HCT116 (cell line): Measurements from ENCODE around the gene KLK6. TPM values are rescaled to one million over a fixed set of nuclear protein-coding genes. Genes with fewer than 3 reads are reported as not detected.

ENCODE experiments used
- ATAC-seq: fragments of 200-7000 bp; cut with Tn5 transposase; 2 replicates; pipeline ENCODE4 v1.9.1; 2020; ENCODE audit warnings: mild to moderate bottlenecking, moderate library complexity
- BruUV-seq: library from RNA; stranded (reverse); fragments of 400-500 nt; replicated peaks from 2 replicates; lab custom pipeline; 2021; lab: Mats Ljungman, UMichigan
- CTCF ChIA-PET: fragments of 300-600 bp; sonication (Branson Sonifier 250); formaldehyde crosslinking; loops from one replicate; lab custom pipeline; 2021; ENCODE audit warnings: antibody characterized with exemption; lab: Charles Lee
- POLR2A ChIA-PET: fragments of 300-600, 350-600 bp; sonication (Branson Sonifier 250); formaldehyde crosslinking; loops from one replicate; lab custom pipeline; 2021; ENCODE audit warnings: antibody characterized with exemption; lab: Charles Lee
- RAD21 ChIA-PET, 2 experiments: fragments of 300-600 bp; sonication (Branson Sonifier 250); formaldehyde crosslinking; loops; one replicate each; lab custom pipeline; 2023; ENCODE audit warnings: low total read pairs in 2 of 2; ENCODE audit not compliant: uncharacterized antibody in 2 of 2, unreplicated experiment in 2 of 2, low non-redundant PET in 1 of 2; lab: Charles Lee
- DNase-seq: peaks from one replicate; pipeline ENCODE4 v3.0.0-alpha.2; 2010; ENCODE audit warnings: low read depth, low spot score
- H2AFZ ChIP-seq: fragments of 200-600 bp; shearing (Covaris generic), sonication (generic); 2 replicates; pipeline ENCODE4 v1.6.1; 2017; ENCODE audit warnings: low read depth, mixed run types, mixed read lengths, antibody characterized with exemption, low read length; ENCODE audit not compliant: poor library complexity, severe bottlenecking
- H3K27ac ChIP-seq: 2 replicates; pipeline ENCODE4 v1.5.1; 2012; ENCODE audit warnings: low read depth, low read length
- H3K27me3 ChIP-seq: fragments of 200-600 bp; sonication (generic); 2 replicates; pipeline ENCODE4 v1.6.1; 2016; ENCODE audit warnings: mixed run types, low read length, mixed read lengths; ENCODE audit not compliant: insufficient read depth
- H3K36me3 ChIP-seq, 2 experiments: fragments of 200-500 bp in 1 of 2; fragments of 200-600 bp in 1 of 2; sonication (Bioruptor generic) in 1 of 2; sonication (generic) in 1 of 2; 2 replicates each; pipeline versions ENCODE4 v1.5.1 to v1.6.1; 2014 to 2016; ENCODE audit warnings: low read length in 2 of 2, inconsistent platforms in 1 of 2, mixed read lengths in 1 of 2, mixed run types in 1 of 2; ENCODE audit not compliant: insufficient read depth in 2 of 2, control insufficient read depth in 1 of 2
- H3K4me1 ChIP-seq, 2 experiments: fragments of 200-600 bp in 1 of 2; sonication (generic) in 1 of 2; 2 replicates each; pipeline versions ENCODE4 v1.5.1 to v1.6.1; 2012 to 2017; ENCODE audit warnings: low read length in 2 of 2, inconsistent platforms in 1 of 2, mild to moderate bottlenecking in 1 of 2, mixed read lengths in 1 of 2, mixed run types in 1 of 2, moderate library complexity in 1 of 2; ENCODE audit not compliant: insufficient read depth in 2 of 2, control insufficient read depth in 1 of 2
- H3K4me2 ChIP-seq: fragments of 200-600 bp; sonication (generic); 2 replicates; pipeline ENCODE4 v1.6.1; 2017; ENCODE audit warnings: mixed run types, low read length, mixed read lengths
- H3K4me3 ChIP-seq, 2 experiments: fragments of 200-600 bp in 1 of 2; sonication (generic) in 1 of 2; replicated peaks in 1 of 2; 2 replicates each; pipeline ENCODE4 v1.5.1; 2011 to 2016; ENCODE audit warnings: low read length in 2 of 2, control low read depth in 1 of 2, low read depth in 1 of 2, mild to moderate bottlenecking in 1 of 2, mixed read lengths in 1 of 2, mixed run types in 1 of 2
- H3K79me2 ChIP-seq: fragments of 200-600 bp; sonication (generic); 2 replicates; pipeline ENCODE4 v1.6.1; 2017; ENCODE audit warnings: mild to moderate bottlenecking, mixed run types, low read length, moderate library complexity, mixed read lengths; ENCODE audit not compliant: insufficient read depth
- H3K9ac ChIP-seq: fragments of 200-600 bp; sonication (generic); 2 replicates; pipeline ENCODE4 v1.6.1; 2016; ENCODE audit warnings: low read length, mixed read lengths
- H3K9me2 ChIP-seq: fragments of 200-600 bp; sonication (generic), shearing (Covaris generic); 2 replicates; pipeline ENCODE4 v1.6.1; 2017; ENCODE audit warnings: mixed run types, mild to moderate bottlenecking, moderate library complexity; ENCODE audit not compliant: insufficient read depth
- H3K9me3 ChIP-seq, 2 experiments: fragments of 200-500 bp in 1 of 2; fragments of 200-600 bp in 1 of 2; sonication (Bioruptor generic) in 1 of 2; sonication (generic) in 1 of 2; 2 replicates each; pipeline ENCODE4 v1.6.1; 2014 to 2017; ENCODE audit warnings: low read length in 2 of 2, mixed read lengths in 2 of 2, inconsistent platforms in 1 of 2, low read depth in 1 of 2, mild to moderate bottlenecking in 1 of 2, mixed run types in 1 of 2, moderate library complexity in 1 of 2; ENCODE audit not compliant: control insufficient read depth in 1 of 2, insufficient read depth in 1 of 2
- H4K20me1 ChIP-seq: fragments of 200-600 bp; sonication (generic), shearing (Covaris generic); 2 replicates; pipeline ENCODE4 v1.6.1; 2017; ENCODE audit warnings: mixed run types, mild to moderate bottlenecking, moderate library complexity; ENCODE audit not compliant: insufficient read depth
- EGR1 ChIP-seq: IDR thresholded peaks from 2 replicates; pipeline ENCODE4 v1.6.1; 2012; ENCODE audit warnings: low read depth
- EZH2phosphoT487 ChIP-seq: fragments of 200-600 bp; IDR thresholded peaks from 2 replicates; pipeline ENCODE4 v1.6.1; 2018; ENCODE audit warnings: antibody characterized with exemption, borderline replicate concordance
- FOSL1 ChIP-seq: IDR thresholded peaks from 2 replicates; pipeline ENCODE4 v1.6.1; 2012; ENCODE audit warnings: low read depth
- JUND ChIP-seq: IDR thresholded peaks from 2 replicates; pipeline ENCODE4 v1.6.1; 2012
- POLR2A ChIP-seq: IDR thresholded peaks from 2 replicates; pipeline ENCODE4 v1.7.0; 2011; ENCODE audit warnings: borderline replicate concordance; ENCODE audit not compliant: insufficient read depth, insufficient read length; ENCODE audit errors: extremely low read depth
- POLR2AphosphoS5 ChIP-seq: IDR thresholded peaks from 2 replicates; pipeline ENCODE4 v1.6.1; 2011; ENCODE audit warnings: mild to moderate bottlenecking, low read depth, low read length, moderate library complexity
- RAD21 ChIP-seq: IDR thresholded peaks from 2 replicates; pipeline ENCODE4 v1.6.1; 2012; ENCODE audit warnings: low read depth, mild to moderate bottlenecking
- SP1 ChIP-seq: IDR thresholded peaks from 2 replicates; pipeline ENCODE4 v1.6.1; 2012; ENCODE audit warnings: low read depth
- SRF ChIP-seq: IDR thresholded peaks from 2 replicates; pipeline ENCODE4 v1.6.1; 2012; ENCODE audit warnings: low read depth
- TCF7L2 ChIP-seq: IDR thresholded peaks from 2 replicates; pipeline ENCODE4 v1.7.0; 2011; ENCODE audit warnings: borderline replicate concordance, inconsistent platforms; ENCODE audit not compliant: insufficient read depth, insufficient read length; ENCODE audit errors: extremely low read depth
- ZFX ChIP-seq: fragments of 450-650 bp; IDR thresholded peaks from 2 replicates; pipeline ENCODE4 v1.6.1; 2017
- ZNF274 ChIP-seq: fragments of 200-500 bp; sonication (Bioruptor generic); IDR thresholded peaks from 2 replicates; pipeline ENCODE4 v1.6.1; 2014; ENCODE audit warnings: mild to moderate bottlenecking, low read depth, low read length, inconsistent platforms
- intact Hi-C: fragments of 100-400 bp; cut with micrococcal nuclease; formaldehyde crosslinking; loops from 2 replicates; pipeline ENCODE4 v1.10.0; 2022
- total RNA-seq: library from RNA; stranded (reverse); gene quantifications from one replicate; pipeline ENCODE4 v1.2.1, GENCODE V29; 2021; ENCODE audit not compliant: unreplicated experiment
- TF ChIP-seq, protein P1 (sequence below): IDR thresholded peaks from 2 replicates; pipeline ENCODE4 v1.6.1; 2012
- TF ChIP-seq, protein P2 (sequence below): IDR thresholded peaks from 2 replicates; pipeline ENCODE4 v1.6.1; 2012
- TF ChIP-seq, protein P3 (sequence below), 3 experiments: fragments of 200-600 bp in 1 of 3; sonication (generic) in 1 of 3; IDR thresholded peaks in 2 of 3; conservative IDR thresholded peaks in 1 of 3; 2 replicates each; pipeline ENCODE4 v1.5.1; 2012 to 2017; ENCODE audit warnings: low read depth in 2 of 3, low read length in 2 of 3, antibody characterized with exemption in 1 of 3, borderline replicate concordance in 1 of 3, control low read depth in 1 of 3, mild to moderate bottlenecking in 1 of 3, mixed read lengths in 1 of 3, mixed run types in 1 of 3, moderate library complexity in 1 of 3; ENCODE audit not compliant: insufficient read depth in 1 of 3

The KLK6 gene
- total RNA-seq, 1 experiment from 2014 or later, result 40.5 TPM

DNA sequence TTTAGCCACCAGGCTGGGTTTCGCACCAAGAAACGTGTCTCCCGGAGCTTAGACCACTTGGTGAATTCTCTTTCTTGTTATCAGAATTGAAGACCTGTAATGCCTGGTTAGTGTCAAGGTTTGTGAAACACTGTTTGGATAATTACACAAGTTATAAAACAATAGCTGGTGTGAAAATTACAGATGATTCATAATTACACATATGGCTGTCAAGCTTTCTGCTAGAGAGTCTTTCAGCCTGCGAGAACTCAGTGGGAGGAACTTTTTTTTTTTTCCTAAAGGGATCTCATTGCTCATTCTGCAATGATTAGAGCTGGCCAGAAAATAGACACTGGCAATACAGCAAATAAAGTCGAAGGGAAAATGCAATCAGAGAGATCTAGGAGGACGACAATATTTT, 44.8 kb downstream of the KLK6 start:
- CTCF ChIA-PET, result interaction anchor here (1.0 to 2.1 kb wide), 3 partner anchors 92 to 200 kb away, joined by 3 to 7 read pairs (median 3); no protein-coding TSS in a partner anchor
- BruUV-seq, result no TSS peak
- Histone ChIP-seq H4K20me1 (no peaks in the 10 kb centered on the region), H3K9ac (no peak overlapping the region), H3K4me3 (no peak overlapping the region), H3K36me3 (no peaks in the 10 kb centered on the region), H2AFZ (no peak overlapping the region), H3K9me3 (no peaks in the 10 kb centered on the region), H3K4me1 (peaks cover 16 to 20% of the 10 kb centered on the region in 2 experiments; a peak in 3 of 4 replicates)
- DNase-seq, result no peak
- TF ChIP-seq SP1 (no peak), ZFX (no peak), EGR1 (no peak), POLR2A (no peak), SRF (no peak), EZH2phosphoT487 (no peak), JUND (no peak), POLR2AphosphoS5 (no peak)
- TF ChIP-seq, protein P1, sequence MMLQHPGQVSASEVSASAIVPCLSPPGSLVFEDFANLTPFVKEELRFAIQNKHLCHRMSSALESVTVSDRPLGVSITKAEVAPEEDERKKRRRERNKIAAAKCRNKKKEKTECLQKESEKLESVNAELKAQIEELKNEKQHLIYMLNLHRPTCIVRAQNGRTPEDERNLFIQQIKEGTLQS, result no peak
- TF ChIP-seq, all 23 proteins: peak for 0
- Histone ChIP-seq H3K79me2 (no peaks in the 10 kb centered on the region), H3K4me2 (no peak overlapping the region), H3K27me3 (no peaks in the 10 kb centered on the region), H3K27ac (no peak overlapping the region), H3K9me2 (no peaks in the 10 kb centered on the region)
- intact Hi-C loops, result no loop called here
- POLR2A ChIA-PET, result interaction anchor here (0.6 to 0.7 kb wide), 2 partner anchors 10 to 560 kb away, joined by 3 read pairs; no protein-coding TSS in a partner anchor
- RAD21 ChIA-PET, result no interaction called here
- no peak for ATAC-seq

DNA sequence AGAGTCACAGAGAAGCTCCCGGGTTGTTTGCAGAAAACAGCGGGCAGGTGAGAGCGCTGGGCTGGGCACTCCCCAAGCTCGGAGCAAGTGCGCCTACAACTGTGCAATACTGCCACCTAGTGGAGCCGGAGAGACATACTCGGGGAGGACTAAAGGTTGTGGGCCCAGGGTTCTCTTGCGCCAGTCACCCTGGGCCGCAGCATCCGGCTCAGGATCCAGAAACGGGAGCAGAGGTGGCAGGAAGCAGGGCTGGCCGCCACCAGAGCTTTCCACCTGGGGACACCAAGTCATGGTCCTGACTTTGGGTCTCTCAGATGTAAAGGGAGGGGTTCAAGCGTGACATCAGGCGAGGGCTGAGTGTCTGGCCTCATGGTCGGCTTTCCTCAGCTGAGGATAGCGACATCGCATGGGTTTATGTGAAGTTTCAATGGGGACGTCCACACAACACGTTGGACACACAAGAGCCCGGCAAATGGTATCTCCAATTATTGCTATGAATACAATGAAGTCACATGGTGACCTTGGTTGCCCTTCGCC, 47.0 kb downstream of the KLK6 start:
- no TSS peak for BruUV-seq
- Histone ChIP-seq H3K36me3 (no peaks in the 10 kb centered on the region), H3K4me1 (peaks cover 9 to 16% of the 10 kb centered on the region in 2 experiments; a peak in 3 of 4 replicates), H3K9ac (peak overlapping the region; percentile 42), H3K4me3 (peak overlapping the region in 1 of 2 experiments; percentile 12; a peak in 1 of 4 replicates), H3K27ac (no peak overlapping the region), H2AFZ (peak overlapping the region; percentile 91), H3K9me2 (no peaks in the 10 kb centered on the region), H3K9me3 (no peaks in the 10 kb centered on the region), H4K20me1 (no peaks in the 10 kb centered on the region), H3K27me3 (no peaks in the 10 kb centered on the region), H3K79me2 (no peaks in the 10 kb centered on the region), H3K4me2 (peak overlapping the region; percentile 58)
- DNase-seq (peak; percentile 84), ATAC-seq (peak; percentile 100)
- CTCF ChIA-PET, result interaction anchor here (0.6 to 3.1 kb wide), 33 partner anchors 8 to 670 kb away, joined by 3 to 27 read pairs (median 4); partner anchors contain the start of gene CLEC11A
- TF ChIP-seq POLR2A (no peak), JUND (no peak), SP1 (no peak), RAD21 (peak; percentile 97), ZNF274 (no peak), FOSL1 (no peak), TCF7L2 (no peak), EZH2phosphoT487 (no peak), ZFX (peak; percentile 27; the same call in 1 of the 2 replicates)
- TF ChIP-seq, protein P2, sequence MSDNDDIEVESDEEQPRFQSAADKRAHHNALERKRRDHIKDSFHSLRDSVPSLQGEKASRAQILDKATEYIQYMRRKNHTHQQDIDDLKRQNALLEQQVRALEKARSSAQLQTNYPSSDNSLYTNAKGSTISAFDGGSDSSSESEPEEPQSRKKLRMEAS, result peak; percentile 29; the same call in 1 of the 2 replicates
- TF ChIP-seq, protein P3, sequence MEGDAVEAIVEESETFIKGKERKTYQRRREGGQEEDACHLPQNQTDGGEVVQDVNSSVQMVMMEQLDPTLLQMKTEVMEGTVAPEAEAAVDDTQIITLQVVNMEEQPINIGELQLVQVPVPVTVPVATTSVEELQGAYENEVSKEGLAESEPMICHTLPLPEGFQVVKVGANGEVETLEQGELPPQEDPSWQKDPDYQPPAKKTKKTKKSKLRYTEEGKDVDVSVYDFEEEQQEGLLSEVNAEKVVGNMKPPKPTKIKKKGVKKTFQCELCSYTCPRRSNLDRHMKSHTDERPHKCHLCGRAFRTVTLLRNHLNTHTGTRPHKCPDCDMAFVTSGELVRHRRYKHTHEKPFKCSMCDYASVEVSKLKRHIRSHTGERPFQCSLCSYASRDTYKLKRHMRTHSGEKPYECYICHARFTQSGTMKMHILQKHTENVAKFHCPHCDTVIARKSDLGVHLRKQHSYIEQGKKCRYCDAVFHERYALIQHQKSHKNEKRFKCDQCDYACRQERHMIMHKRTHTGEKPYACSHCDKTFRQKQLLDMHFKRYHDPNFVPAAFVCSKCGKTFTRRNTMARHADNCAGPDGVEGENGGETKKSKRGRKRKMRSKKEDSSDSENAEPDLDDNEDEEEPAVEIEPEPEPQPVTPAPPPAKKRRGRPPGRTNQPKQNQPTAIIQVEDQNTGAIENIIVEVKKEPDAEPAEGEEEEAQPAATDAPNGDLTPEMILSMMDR (IDR thresholded peaks at IDR 0.05 in 2 of 3, conservative IDR thresholded peaks at IDR 0.05 in 1 of 3; ENCODE audit: borderline replicate concordance in 1 of 3, insufficient read depth in 1 of 3, low read depth in 2 of 3, low read length in 2 of 3), result peak; percentile 90 to 94 (median 93)
- intact Hi-C loops, result loop anchor here (1.0 to 2.0 kb wide), 4 partner anchors 128 to 385 kb away; no protein-coding TSS in a partner anchor
- RAD21 ChIA-PET, result interaction anchor here (0.6 to 2.1 kb wide), 16 partner anchors 12 to 219 kb away, joined by 3 to 16 read pairs (median 4); no protein-coding TSS in a partner anchor
- POLR2A ChIA-PET, result interaction anchor here (0.7 to 1.8 kb wide), 8 partner anchors 11 to 125 kb away, joined by 3 to 5 read pairs (median 3); partner anchors contain the start of gene KLK7
